ENCODE results near the gene CCL16.
A peak's percentile ranks its signal among the peaks of the same experiment; 100 is the strongest.
"Not testable (repeated sequence)": the region's sequence is repeated elsewhere in the genome, so short reads cannot be mapped to it uniquely, and the experiment has no call there.

The CCL16 gene

GRCh38 chr17:36001110-36001771, 19.9 kb upstream of the CCL16 start, which contains the start of gene CCL15:
Gene CCL15 (minus strand): TSS chr17:36001553. CDS start chr17:36001492, 61 bp downstream.
- DNase-seq (ENCODE audit: low spot score): no peak
- Histone ChIP-seq H3K27ac (no peak within 1 kb of the TSS), H3K4me3 (no peak within 1 kb of the TSS)
- no peak for TF ChIP-seq CTCF (IDR thresholded peaks at IDR 0.05)

DNA sequence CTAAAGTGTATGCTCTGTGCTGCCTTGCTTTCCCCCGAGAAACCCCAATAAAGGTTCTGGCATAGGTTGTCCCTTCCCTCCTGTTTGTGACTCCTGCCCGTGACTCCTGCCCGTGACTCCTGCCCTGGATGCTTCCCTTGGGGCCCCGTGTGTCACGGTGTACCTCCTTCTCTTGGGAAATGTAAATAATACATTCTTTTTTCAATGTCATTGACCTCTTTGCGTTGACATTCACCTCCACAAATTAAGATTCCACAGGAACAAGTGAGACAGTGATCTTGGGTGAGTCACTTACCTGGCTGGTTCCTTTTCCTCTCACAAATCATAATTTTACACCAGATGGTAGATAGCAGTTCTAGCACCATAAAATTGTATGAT, 19.4 kb upstream of the CCL16 start:
- TF ChIP-seq CTCF (IDR thresholded peaks at IDR 0.05): no peak
- no peak for DNase-seq (ENCODE audit: low spot score)
- H3K4me3 ChIP-seq: no peak overlapping the region
- H3K27ac ChIP-seq: no peak overlapping the region

DNA sequence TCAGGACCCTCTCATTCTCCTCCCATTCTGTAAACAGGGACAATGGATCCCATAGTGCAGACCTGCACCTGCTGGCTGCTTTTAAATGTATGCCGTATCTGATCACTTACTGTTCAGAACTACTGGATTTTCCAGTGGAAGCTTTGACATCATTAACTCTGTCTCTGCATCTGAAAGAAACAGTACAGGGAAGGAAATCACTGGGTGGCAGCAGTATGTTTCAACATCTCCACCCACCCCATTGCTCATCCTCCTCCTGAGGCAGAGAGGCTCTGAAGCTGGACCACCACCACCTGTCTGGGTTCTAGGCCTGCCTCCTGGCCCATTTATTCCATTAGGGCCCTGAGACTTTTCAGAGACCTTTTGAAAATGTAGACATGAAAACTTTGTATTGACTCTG, 17.5 kb upstream of the CCL16 start:
- no peak for DNase-seq (ENCODE audit: low spot score)
- no peak for TF ChIP-seq CTCF (IDR thresholded peaks at IDR 0.05)
- no peak overlapping the region for H3K27ac ChIP-seq
- H3K4me3 ChIP-seq: no peak overlapping the region

GRCh38 chr17:35998018-35998545, 16.8 kb upstream of the CCL16 start:
- DNase-seq (ENCODE audit: low spot score): no peak
- H3K4me3 ChIP-seq: no peak overlapping the region
- TF ChIP-seq CTCF (IDR thresholded peaks at IDR 0.05): no peak
- no peak overlapping the region for H3K27ac ChIP-seq

- not testable (repeated sequence) for H3K27ac ChIP-seq; DNase-seq (ENCODE audit: low spot score); H3K4me3 ChIP-seq
Measured at GRCh38 chr17:35995346-35995745, 14.0 kb upstream of the CCL16 start.

- H3K4me3 ChIP-seq: no peak overlapping the region
- TF ChIP-seq CTCF (IDR thresholded peaks at IDR 0.05): no peak
- no peak for DNase-seq (ENCODE audit: low spot score)
- no peak overlapping the region for H3K27ac ChIP-seq
Measured at GRCh38 chr17:35991075-35991474, 9.8 kb upstream of the CCL16 start.

- TF ChIP-seq CTCF (IDR thresholded peaks at IDR 0.05): no peak
- H3K4me3 ChIP-seq: no peak overlapping the region
- no peak for DNase-seq (ENCODE audit: low spot score)
- H3K27ac ChIP-seq: peak overlapping the region in 1 of 2 donors; percentile 22
Measured at GRCh38 chr17:35988164-35988563, 6.9 kb upstream of the CCL16 start.
